ENCODE measurements around the gene DOCK3.

GRCh38 chr3:50961386-50961785 is 286.7 kb downstream of the DOCK3 start:
- TF ChIP-seq CTCF (IDR thresholded peaks at IDR 0.05) = no peak
- TF ChIP-seq BHLHE40 (IDR thresholded peaks at IDR 0.05; ENCODE audit: low read depth, low read length) = no peak
- no peak for TF ChIP-seq POLR2A (IDR thresholded peaks at IDR 0.05; ENCODE audit: low read length)
- TF ChIP-seq RARB (CRISPR knock-in tag; IDR thresholded peaks at IDR 0.05) = no peak
- TF ChIP-seq ZSCAN20 (CRISPR knock-in tag; IDR thresholded peaks at IDR 0.05) = no peak
- TF ChIP-seq MAFK (IDR thresholded peaks at IDR 0.05; ENCODE audit: partially characterized antibody) = no peak

All from A549 (cell line).